H7 (cell line): ENCODE data around the gene CLRN2. TPM values are rescaled to one million over a fixed set of nuclear protein-coding genes. Genes with fewer than 3 reads are reported as not detected.

Source experiments
- DNase-seq: peaks from one replicate; pipeline ENCODE4 v3.0.0; 2012
- H3K27me3 ChIP-seq: 2 replicates; pipeline ENCODE4 v1.6.0; 2011; ENCODE audit warnings: mild to moderate bottlenecking, low read length; ENCODE audit not compliant: control insufficient read depth, insufficient read depth
- H3K36me3 ChIP-seq: replicated peaks from 2 replicates; pipeline ENCODE4 v1.5.1; 2011; ENCODE audit warnings: low read length; ENCODE audit not compliant: control insufficient read depth, insufficient read depth
- H3K4me3 ChIP-seq: 2 replicates; pipeline ENCODE4 v1.5.1; 2011; ENCODE audit warnings: low read depth, mild to moderate bottlenecking, control low read depth, low read length, moderate library complexity; ENCODE audit not compliant: insufficient read depth
- total RNA-seq: library from RNA; depleted of rRNA; stranded (reverse); fragments of >200 nt; shearing (Covaris generic); gene quantifications from 2 replicates; pipeline ENCODE4 v1.2.3, GENCODE V29; 2014; rRNA removed

CLRN2 gene
- not detected in 2 replicates for total RNA-seq

DNA sequence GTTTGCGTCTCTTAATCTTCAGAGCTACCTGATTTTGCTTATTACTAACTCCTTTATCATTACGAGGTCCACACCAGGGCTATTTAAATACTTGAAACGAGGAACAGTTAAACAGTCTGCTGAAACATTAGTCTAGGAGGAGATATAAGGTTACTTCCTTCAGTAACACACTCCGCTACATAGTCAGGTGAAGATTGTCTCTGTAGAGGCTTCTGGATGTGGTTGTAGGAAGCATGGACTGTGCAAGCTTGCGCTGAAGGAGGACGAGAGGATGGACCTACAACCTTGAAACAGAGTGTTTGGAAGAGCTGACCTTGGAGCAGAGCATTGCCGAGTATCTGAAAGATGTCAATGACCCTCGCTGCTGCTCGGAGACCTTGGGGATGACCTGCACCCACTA is at the start of gene CLRN2:
CLRN2 (plus strand) TSS at position 301 of the 400 bp plus-strand sequence. CDS start 102 bp downstream, outside the sequence.
- H3K4me3 ChIP-seq = no peak within 1 kb of the TSS

GRCh38 chr4:17468619-17469221 is 46.2 kb upstream of the CLRN2 start:
- H3K36me3 ChIP-seq = no peaks in the 10 kb centered on the region
- H3K4me3 ChIP-seq = no peak overlapping the region
- DNase-seq = peak; percentile 32
- no peaks in the 10 kb centered on the region for H3K27me3 ChIP-seq

More for the DNA sequence above, at the start of gene CLRN2:
- Histone ChIP-seq H3K36me3 (no peaks in the 10 kb centered on the region), H3K27me3 (peaks cover 5% of the 10 kb centered on the region)
- DNase-seq = no peak

- Histone ChIP-seq H3K4me3 (no peak overlapping the region), H3K27me3 (no peaks in the 10 kb centered on the region), H3K36me3 (no peaks in the 10 kb centered on the region)
- no peak for DNase-seq
Observed at GRCh38 chr4:17469931-17470674, 44.9 kb upstream of the CLRN2 start.

GRCh38 chr4:17475481-17475880 is 39.5 kb upstream of the CLRN2 start:
- no peak for DNase-seq
- H3K27me3 ChIP-seq = no peaks in the 10 kb centered on the region
- H3K36me3 ChIP-seq = no peaks in the 10 kb centered on the region
- H3K4me3 ChIP-seq = no peak overlapping the region

DNA sequence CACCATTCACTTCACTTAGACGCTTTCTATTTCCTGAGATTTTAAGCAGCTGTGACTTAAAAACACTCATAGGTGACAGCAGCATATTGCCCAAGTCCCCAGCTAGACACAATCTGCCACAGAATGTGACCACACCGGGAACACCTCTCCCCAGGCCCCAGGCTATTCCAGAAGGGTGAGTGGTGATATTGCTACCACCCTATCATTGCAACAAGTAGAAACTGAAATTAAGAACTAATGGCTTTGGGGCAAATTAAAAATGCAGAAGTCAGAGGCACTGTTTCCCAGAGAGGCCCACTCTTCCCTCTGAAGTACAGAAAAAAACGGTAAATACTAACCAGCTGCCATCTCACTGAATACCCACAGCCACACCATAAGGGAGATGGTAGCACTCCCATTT is 38.1 kb upstream of the CLRN2 start:
- Histone ChIP-seq H3K27me3 (no peaks in the 10 kb centered on the region), H3K4me3 (no peak overlapping the region), H3K36me3 (no peaks in the 10 kb centered on the region)
- DNase-seq = no peak

GRCh38 chr4:17477774-17478472 is 37.0 kb upstream of the CLRN2 start:
- Histone ChIP-seq H3K27me3 (no peaks in the 10 kb centered on the region), H3K4me3 (no peak overlapping the region), H3K36me3 (no peaks in the 10 kb centered on the region)
- no peak for DNase-seq

GRCh38 chr4:17480210-17480927 is 34.6 kb upstream of the CLRN2 start:
- H3K27me3 ChIP-seq = no peaks in the 10 kb centered on the region
- no peaks in the 10 kb centered on the region for H3K36me3 ChIP-seq
- H3K4me3 ChIP-seq = no peak overlapping the region
- DNase-seq = no peak

DNA sequence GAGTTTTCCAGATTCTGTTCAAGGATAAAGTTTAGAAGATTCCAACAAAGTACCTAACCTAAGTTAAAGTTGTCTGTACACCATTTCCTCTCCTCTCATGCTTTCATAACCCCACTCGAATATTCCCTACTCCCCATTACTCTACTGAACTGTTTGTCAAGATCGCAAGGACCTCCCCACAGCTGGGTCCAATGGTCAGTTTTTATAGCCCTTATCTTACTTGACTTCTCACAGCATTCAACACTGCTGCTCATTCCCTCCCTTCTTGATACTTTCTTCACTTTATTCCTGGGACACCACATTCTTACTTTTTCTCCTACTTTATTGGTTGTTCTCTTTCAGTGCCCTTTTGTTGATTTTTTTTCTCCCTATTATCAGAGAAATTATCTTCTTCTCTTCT is 34.0 kb upstream of the CLRN2 start:
- Histone ChIP-seq H3K4me3 (no peak overlapping the region), H3K36me3 (no peaks in the 10 kb centered on the region), H3K27me3 (no peaks in the 10 kb centered on the region)
- no peak for DNase-seq

DNA sequence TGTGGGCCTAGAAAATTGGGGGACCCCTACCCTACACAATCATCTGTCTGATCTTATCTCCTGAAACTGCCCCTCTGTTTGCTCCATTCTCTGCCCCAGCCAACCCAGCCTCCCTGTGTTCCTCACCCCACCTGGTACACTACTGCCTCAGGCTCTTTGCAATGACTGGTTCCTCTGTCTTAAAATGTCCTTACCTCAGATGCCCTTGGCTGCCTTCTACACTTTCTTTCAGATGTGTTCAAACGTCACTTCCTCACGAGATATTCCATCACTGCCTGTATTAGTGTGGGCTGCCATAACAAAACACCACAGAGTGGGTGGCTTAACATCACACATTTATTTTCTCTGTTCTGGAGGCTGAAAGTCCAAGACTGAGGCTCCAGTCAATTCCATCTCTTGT is 32.2 kb upstream of the CLRN2 start:
- Histone ChIP-seq H3K4me3 (no peak overlapping the region), H3K36me3 (peaks cover 2% of the 10 kb centered on the region), H3K27me3 (no peaks in the 10 kb centered on the region)
- no peak for DNase-seq

DNA sequence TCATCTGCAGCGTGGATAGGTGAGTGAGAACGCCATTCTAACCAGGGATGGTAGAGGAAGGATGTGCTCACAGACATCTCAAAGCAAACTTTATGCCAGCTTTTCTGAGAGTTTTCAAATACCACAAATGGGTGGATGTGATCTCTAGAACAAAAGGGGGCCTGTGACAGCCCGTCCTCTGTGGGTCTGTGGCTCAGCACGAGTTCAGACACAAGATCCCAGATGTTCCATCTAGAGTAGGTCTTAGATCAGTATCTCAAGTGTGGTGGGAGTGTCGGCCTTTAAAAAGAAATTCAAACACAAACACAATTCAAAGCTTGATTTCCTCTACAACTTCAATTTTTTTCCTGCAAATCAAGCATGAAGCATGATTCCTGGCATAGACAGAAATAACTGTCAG is 25.8 kb upstream of the CLRN2 start:
- no peak for DNase-seq
- peaks cover 8% of the 10 kb centered on the region for H3K36me3 ChIP-seq
- H3K4me3 ChIP-seq = no peak overlapping the region
- H3K27me3 ChIP-seq = no peaks in the 10 kb centered on the region

DNA sequence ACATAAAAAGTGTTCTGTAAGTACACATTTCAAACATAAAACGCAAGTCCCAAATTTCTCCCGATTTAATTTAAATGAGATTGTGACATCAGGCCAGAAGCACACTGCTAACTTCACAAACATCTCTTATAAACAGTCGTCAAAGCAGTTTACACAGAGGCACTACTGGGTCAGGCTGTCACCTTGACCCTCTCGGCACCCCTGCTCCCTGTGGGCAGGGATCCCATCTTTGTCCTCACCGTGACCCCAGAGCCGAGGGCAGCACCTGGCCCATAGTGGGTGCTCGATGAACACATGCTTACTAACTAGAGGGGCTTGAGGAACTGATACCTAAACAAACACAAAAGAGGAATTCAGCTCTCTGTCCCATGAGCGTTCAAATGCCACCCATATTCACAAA is 25.2 kb upstream of the CLRN2 start:
- no peak overlapping the region for H3K4me3 ChIP-seq
- no peak for DNase-seq
- peaks cover 10% of the 10 kb centered on the region for H3K36me3 ChIP-seq
- H3K27me3 ChIP-seq = no peaks in the 10 kb centered on the region

DNA sequence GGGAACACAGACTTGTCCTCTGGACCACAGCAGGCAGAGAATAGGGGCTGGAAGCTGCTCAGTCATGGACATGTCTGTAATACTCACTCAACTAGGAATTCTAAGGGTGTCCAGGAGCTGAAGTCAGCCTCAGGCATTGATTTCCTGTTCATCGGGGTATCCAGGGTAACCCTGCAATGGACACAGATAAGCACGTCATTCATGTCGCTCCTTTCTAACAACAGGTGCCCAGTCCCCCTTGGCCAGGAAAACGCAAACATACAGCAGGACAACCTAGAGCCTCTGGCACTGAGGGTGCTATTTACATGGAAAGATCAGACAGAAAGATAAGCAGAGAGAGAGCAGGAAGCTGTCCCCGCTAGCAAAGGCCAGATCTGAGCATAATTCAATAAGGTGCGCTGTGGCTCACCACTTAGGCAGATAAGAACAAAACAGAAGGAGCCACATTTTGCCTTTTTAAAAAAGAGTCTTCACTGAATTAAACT is 24.3 kb upstream of the CLRN2 start:
- Histone ChIP-seq H3K4me3 (no peak overlapping the region), H3K27me3 (no peaks in the 10 kb centered on the region), H3K36me3 (peaks cover 10% of the 10 kb centered on the region)
- no peak for DNase-seq

DNA sequence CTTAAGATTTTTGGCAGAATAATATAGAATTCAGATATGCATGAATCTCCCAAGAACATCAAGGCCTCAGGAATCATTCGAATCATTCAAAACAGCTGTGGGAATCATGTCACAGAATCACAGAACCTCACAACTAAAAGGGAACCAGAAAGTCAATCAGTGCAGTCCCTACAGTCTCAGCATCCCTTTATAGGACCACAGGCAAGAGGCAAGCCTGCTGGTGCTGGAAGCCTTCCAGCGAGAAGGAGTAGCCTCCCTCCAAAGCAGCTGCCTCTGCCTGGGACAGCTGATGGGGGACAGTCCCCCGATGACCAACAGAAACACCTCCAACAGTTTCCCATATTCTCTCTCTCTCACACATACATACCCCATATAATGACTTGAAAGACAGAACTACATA is 23.8 kb upstream of the CLRN2 start:
- Histone ChIP-seq H3K4me3 (no peak overlapping the region), H3K27me3 (no peaks in the 10 kb centered on the region), H3K36me3 (peaks cover 10% of the 10 kb centered on the region)
- no peak for DNase-seq

DNA sequence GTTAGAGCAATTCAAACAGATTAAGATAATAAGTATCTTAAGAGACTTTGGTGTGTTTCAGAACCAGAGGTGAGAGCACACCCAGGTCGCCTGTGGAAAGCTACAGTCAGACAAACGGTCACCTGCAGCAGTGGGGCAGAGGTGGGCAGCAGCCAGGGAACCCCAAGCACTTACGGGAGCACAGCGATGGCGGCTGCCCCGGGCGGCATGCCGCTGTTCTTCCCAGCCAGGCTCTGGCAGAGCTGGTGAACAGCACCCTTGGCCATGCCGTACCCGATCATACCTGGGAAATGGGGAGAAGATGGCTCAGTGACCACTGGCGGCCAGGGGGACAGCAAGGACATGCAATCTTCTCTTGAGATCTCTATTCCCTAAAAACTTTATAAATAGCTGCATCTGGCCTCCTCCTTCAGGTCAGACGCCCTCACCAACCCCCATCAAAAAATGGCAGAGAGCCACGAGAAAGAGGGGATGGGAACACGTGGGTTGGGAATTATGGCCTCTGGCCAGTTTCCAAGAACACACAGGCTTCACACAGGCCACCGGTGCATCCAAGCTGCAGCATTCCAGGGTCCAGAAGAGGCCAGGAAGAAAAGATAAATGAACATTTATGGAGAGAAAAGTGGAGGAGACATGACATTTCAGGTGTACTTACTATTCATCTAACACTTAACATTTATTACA is 22.8 kb upstream of the CLRN2 start:
- Histone ChIP-seq H3K4me3 (no peak overlapping the region), H3K36me3 (peaks cover 7% of the 10 kb centered on the region), H3K27me3 (no peaks in the 10 kb centered on the region)
- no peak for DNase-seq
